Fibroblast of lung (primary cell): Measurements from ENCODE around the gene NLRP6. TPM values are rescaled to one million over a fixed set of nuclear protein-coding genes. Genes with fewer than 3 reads are reported as not detected.

Source experiments
- DNase-seq, 2 donors: peaks; one replicate each; pipeline versions ENCODE4 v3.0.0 to v3.0.0-alpha.2; 2010; ENCODE audit warnings: low read depth in 2 of 2
- H2AFZ ChIP-seq: 2 replicates; pipeline ENCODE4 v1.5.1; 2012; ENCODE audit warnings: low read length, control low read depth, inconsistent platforms
- H3K27ac ChIP-seq: 2 replicates; pipeline ENCODE4 v1.5.1; 2011; ENCODE audit warnings: low read length, control low read depth; ENCODE audit not compliant: insufficient read depth
- H3K27me3 ChIP-seq: 2 replicates; pipeline ENCODE4 v1.5.1; 2011; ENCODE audit warnings: mild to moderate bottlenecking, low read length; ENCODE audit not compliant: control insufficient read depth, insufficient read depth
- H3K36me3 ChIP-seq: 2 replicates; pipeline ENCODE4 v1.5.1; 2011; ENCODE audit warnings: low read length; ENCODE audit not compliant: control insufficient read depth, insufficient read depth
- H3K4me1 ChIP-seq: 2 replicates; pipeline ENCODE4 v1.5.1; 2011; ENCODE audit warnings: low read length; ENCODE audit not compliant: control insufficient read depth, insufficient read depth; ENCODE audit errors: extremely low read depth
- H3K4me2 ChIP-seq: 2 replicates; pipeline ENCODE4 v1.5.1; 2011; ENCODE audit warnings: low read length, control low read depth; ENCODE audit not compliant: insufficient read depth; ENCODE audit errors: extremely low read depth
- H3K4me3 ChIP-seq, 4 experiments: fragments of 200-600 bp in 1 of 4; sonication (generic) in 1 of 4; replicated peaks in 1 of 4; 2 replicates each; pipeline ENCODE4 v1.5.1; 2011 to 2016; ENCODE audit warnings: low read length in 4 of 4, low read depth in 3 of 4, mild to moderate bottlenecking in 3 of 4, control low read depth in 2 of 4, inconsistent platforms in 1 of 4, mixed read lengths in 1 of 4; ENCODE audit not compliant: insufficient read depth in 1 of 4; ENCODE audit errors: control extremely low read depth in 1 of 4
- H3K79me2 ChIP-seq: 2 replicates; pipeline ENCODE4 v1.5.1; 2012; ENCODE audit warnings: mild to moderate bottlenecking, low read length, inconsistent platforms; ENCODE audit not compliant: control insufficient read depth, insufficient read depth
- H3K9ac ChIP-seq: 2 replicates; pipeline ENCODE4 v1.5.1; 2011; ENCODE audit warnings: mild to moderate bottlenecking, low read length, control low read depth; ENCODE audit not compliant: insufficient read depth
- H3K9me3 ChIP-seq: 2 replicates; pipeline ENCODE4 v1.5.1; 2012; ENCODE audit warnings: low read depth, low read length; ENCODE audit not compliant: control insufficient read depth, insufficient read depth
- H4K20me1 ChIP-seq: 2 replicates; pipeline ENCODE4 v1.5.1; 2011; ENCODE audit warnings: low read length; ENCODE audit not compliant: control insufficient read depth, insufficient read depth; ENCODE audit errors: extremely low read depth
- CTCF ChIP-seq, 2 donors: IDR thresholded peaks in 1 of 2; conservative IDR thresholded peaks in 1 of 2; 1 replicate in 1 of 2; 2 replicates in 1 of 2; pipeline ENCODE4 v1.5.1; 2011 to 2012; ENCODE audit warnings: low read length in 2 of 2, control low read depth in 1 of 2, inconsistent platforms in 1 of 2, low read depth in 1 of 2, mild to moderate bottlenecking in 1 of 2
- EZH2 ChIP-seq: IDR thresholded peaks from 2 replicates; pipeline ENCODE4 v1.5.1; 2012; ENCODE audit warnings: low read length, control low read depth, mild to moderate bottlenecking; ENCODE audit errors: missing control alignments
- polyA plus RNA-seq, 2 donors: library from polyadenylated mRNA; depleted of rRNA in 1 of 2; stranded (reverse) in 1 of 2; unstranded in 1 of 2; fragments of >200 nt; gene quantifications; 2 replicates each; pipeline ENCODE4 v1.2.1, GENCODE V29; 2011 to 2012; ENCODE audit warnings: missing spikeins in 1 of 2
- total RNA-seq: library from RNA; depleted of rRNA; stranded (reverse); fragments of >200 nt; gene quantifications from 2 replicates; pipeline ENCODE4 v1.2.1, GENCODE V29; 2014

The NLRP6 gene
- total and polyA plus RNA-seq, 2 donors (not counting 1 experiment from before 2014, with no cell fraction given), result not detected

GRCh38 chr11:304915-305843, 27.0 kb downstream of the NLRP6 start:
- Histone ChIP-seq H3K4me1 (no peaks in the 10 kb centered on the region), H4K20me1 (no peaks in the 10 kb centered on the region), H3K36me3 (no peaks in the 10 kb centered on the region), H3K9ac (no peak overlapping the region), H2AFZ (no peak overlapping the region), H3K9me3 (no peaks in the 10 kb centered on the region), H3K4me3 (no peak overlapping the region), H3K4me2 (no peak overlapping the region), H3K27ac (no peak overlapping the region), H3K79me2 (peaks cover 19% of the 10 kb centered on the region), H3K27me3 (peaks cover 2% of the 10 kb centered on the region)
- TF ChIP-seq CTCF (conservative IDR thresholded peaks at IDR 0.05 in 1 of 2, IDR thresholded peaks at IDR 0.05 in 1 of 2; ENCODE audit: low read depth in 1 of 2, low read length in 2 of 2), result peak; percentile 74 to 77
- TF ChIP-seq EZH2, result no peak
- DNase-seq, result peak; percentile 68 to 88

- no peak for DNase-seq
- Histone ChIP-seq H3K9ac (no peak overlapping the region), H3K4me3 (no peak overlapping the region), H3K4me1 (no peaks in the 10 kb centered on the region), H3K4me2 (no peak overlapping the region), H3K27ac (no peak overlapping the region), H2AFZ (no peak overlapping the region), H3K36me3 (no peaks in the 10 kb centered on the region), H3K27me3 (no peaks in the 10 kb centered on the region), H4K20me1 (no peaks in the 10 kb centered on the region), H3K9me3 (no peaks in the 10 kb centered on the region), H3K79me2 (peaks cover 19% of the 10 kb centered on the region)
- TF ChIP-seq EZH2, result no peak
- no peak for TF ChIP-seq CTCF (conservative IDR thresholded peaks at IDR 0.05 in 1 of 2, IDR thresholded peaks at IDR 0.05 in 1 of 2; ENCODE audit: low read depth in 1 of 2, low read length in 2 of 2)
Observed at GRCh38 chr11:305844-306211, 27.6 kb downstream of the NLRP6 start.

- no peak overlapping the region for H3K27ac ChIP-seq
- H3K79me2 ChIP-seq, result peaks cover 19% of the 10 kb centered on the region
- no peak overlapping the region for H2AFZ ChIP-seq
- H3K36me3 ChIP-seq, result no peaks in the 10 kb centered on the region
- no peaks in the 10 kb centered on the region for H3K9me3 ChIP-seq
- H4K20me1 ChIP-seq, result no peaks in the 10 kb centered on the region
- no peaks in the 10 kb centered on the region for H3K4me1 ChIP-seq
- H3K9ac ChIP-seq, result no peak overlapping the region
- no peak overlapping the region for H3K4me2 ChIP-seq
- H3K4me3 ChIP-seq, result no peak overlapping the region
- no peak for DNase-seq
- H3K27me3 ChIP-seq, result no peaks in the 10 kb centered on the region
- no peak for TF ChIP-seq CTCF (conservative IDR thresholded peaks at IDR 0.05 in 1 of 2, IDR thresholded peaks at IDR 0.05 in 1 of 2; ENCODE audit: low read depth in 1 of 2, low read length in 2 of 2)
- no peak for TF ChIP-seq EZH2
Observed at GRCh38 chr11:306645-307371, 28.6 kb downstream of the NLRP6 start.
